CD4-positive, alpha-beta T cell treated with Interleukin-4 for 4 hours (primary cell): ENCODE data around the gene MGST2.
"Not testable (repeated sequence)": the region's sequence is repeated elsewhere in the genome, so short reads cannot be mapped to it uniquely, and the experiment has no call there.

Experiments used
- DNase-seq: peaks from one replicate; pipeline ENCODE4 v3.0.0-alpha.2; 2020

MGST2 gene

GRCh38 chr4:139665690-139666529, at the start of gene MGST2:
TSS of gene MGST2 (plus strand) at chr4:139665819. CDS start at chr4:139666020, 201 bp downstream.
- peak; percentile 26 for DNase-seq

- DNase-seq: no peak
Measured at GRCh38 chr4:139617702-139618490, 47.7 kb upstream of the MGST2 start.

DNA sequence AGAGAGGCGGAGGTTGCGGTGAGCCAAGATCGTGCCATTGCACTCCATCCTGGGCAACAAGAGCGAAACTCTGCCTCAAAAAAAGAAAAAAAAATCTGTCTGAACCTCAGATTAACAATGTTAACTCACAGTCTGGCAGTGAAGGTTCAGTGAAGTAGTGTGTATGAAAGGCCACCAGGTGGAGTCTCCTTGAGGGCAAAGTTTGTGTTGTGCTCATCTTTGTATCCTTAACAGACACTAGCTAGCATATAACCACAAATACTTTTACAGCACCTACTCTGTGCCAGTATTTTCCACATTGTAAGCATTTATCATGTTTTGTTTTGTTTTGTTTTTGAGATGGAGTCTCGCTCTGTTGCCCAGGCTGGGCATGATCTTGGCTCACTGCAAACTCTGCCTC, 46.0 kb upstream of the MGST2 start:
- DNase-seq: no peak

DNA sequence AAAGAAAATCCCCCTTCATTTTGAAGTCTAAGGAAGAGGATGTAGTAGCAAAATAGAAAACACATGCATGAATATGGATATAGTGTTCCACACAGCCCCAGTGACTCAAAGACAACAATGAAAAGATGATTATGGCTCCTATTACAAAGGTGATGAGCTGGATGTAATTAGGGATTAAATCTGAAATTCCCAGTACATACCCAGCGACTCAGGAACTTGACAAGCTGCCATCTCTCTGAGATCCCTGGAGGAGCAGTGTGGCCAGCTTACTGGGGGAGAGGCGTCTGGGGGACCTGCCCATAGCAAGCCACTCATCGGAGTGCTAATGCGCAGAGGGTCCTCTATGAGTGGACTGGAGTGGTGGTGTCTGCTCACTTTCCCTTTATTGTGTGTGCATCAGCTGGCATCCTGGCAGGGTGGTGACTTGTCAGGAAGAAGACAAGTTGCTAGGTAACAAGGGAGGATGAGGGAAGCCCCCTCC, 42.7 kb upstream of the MGST2 start:
- no peak for DNase-seq

GRCh38 chr4:139624441-139625092, 41.1 kb upstream of the MGST2 start:
- DNase-seq: no peak

GRCh38 chr4:139625093-139625455, 40.5 kb upstream of the MGST2 start:
- no peak for DNase-seq

DNA sequence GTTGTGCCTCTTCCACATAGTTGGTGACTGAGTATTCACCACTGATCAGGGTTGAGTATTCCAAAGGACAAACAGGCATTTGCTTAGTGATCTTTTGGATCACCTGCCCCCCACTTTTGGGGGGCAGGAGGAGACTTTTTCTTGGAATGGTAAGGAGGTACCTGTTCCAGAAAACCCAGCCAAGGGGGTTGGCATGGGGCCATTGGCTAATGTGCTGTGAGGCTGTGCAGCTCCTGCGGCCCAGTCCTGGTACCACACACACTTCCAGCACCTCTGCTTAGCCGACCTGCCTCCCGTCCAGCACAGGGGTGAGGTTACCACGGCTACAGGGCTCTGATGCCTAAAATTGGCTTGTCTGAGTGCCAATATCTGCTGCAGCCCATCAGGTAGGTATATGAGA, 40.1 kb upstream of the MGST2 start:
- no peak for DNase-seq

DNA sequence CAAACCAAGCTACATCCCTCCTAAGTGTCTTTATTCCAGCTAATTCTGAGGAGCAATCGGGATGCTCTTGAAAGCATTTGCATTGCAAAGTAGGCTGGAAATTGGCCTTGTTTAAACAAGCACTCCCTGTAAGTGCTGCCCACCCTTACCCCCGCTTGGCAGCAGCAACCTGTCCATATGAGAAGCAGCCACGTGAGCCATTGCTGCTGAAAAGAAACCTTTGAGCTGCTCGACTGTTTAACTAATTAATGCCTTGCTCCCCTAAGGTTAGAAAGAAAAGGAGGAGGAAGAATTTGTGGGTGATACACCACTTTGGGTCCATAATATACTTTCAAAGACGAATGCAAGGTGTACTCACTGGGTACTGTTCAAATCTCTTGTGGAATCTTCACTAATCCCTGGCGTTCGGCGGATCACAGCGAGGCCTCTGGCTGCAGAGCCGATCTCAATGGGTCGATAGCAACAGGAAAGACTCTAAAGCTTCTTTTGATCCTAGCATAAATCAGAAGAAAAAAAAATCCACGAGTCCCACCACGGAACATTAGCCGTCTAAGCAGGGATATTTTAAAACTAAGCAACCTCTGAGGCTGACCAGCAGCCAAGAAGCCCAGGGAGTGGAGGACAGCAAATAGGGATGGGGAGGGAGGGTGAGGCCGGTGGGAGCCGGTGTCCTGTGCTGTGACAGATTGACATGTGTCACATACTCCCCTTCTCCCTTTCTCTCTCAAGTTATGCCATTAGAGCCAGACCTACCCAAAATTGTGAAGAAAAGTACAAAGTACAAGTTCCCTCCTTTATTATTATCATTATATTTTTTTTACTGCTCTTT, 37.2 kb upstream of the MGST2 start:
- no peak for DNase-seq

GRCh38 chr4:139629436-139630125, 36.0 kb upstream of the MGST2 start:
- DNase-seq: no peak

DNA sequence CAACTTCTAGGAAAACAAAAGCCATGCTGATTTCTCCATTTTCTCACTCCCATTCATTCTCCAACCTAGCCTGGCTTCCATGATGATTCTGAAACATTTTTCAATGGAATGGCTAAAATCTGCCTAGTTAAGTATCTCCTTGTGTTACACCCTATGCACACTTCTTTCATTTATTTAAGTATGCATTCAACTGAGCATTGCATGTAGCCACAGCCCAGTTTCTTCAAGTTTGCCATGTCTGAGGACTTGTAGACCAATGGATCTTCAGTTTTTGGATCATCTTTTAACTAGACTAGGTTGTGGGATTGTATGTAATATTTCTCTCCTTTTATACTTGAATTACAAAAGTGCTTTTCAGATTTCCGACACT, 35.5 kb upstream of the MGST2 start:
- no peak for DNase-seq

DNA sequence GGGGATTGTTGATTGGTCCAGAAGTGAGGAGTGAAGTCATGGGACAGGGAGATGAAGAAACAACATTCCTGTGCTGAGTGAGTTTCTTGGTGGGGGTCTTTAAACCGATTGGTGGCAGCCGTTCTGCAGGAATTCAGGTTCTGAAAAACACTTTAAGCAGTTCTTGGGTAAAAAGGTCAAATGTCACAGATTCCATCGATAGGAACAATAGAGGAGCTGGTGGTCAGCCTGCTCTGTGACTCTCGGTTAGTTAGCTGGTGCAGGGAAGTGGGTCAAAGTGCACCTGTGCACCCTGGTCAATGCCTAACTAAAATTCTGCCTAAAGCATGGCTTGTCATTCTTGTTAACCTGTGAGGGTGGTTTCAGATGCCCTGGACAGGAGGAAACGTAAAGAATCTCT, 34.6 kb upstream of the MGST2 start:
- no peak for DNase-seq

DNA sequence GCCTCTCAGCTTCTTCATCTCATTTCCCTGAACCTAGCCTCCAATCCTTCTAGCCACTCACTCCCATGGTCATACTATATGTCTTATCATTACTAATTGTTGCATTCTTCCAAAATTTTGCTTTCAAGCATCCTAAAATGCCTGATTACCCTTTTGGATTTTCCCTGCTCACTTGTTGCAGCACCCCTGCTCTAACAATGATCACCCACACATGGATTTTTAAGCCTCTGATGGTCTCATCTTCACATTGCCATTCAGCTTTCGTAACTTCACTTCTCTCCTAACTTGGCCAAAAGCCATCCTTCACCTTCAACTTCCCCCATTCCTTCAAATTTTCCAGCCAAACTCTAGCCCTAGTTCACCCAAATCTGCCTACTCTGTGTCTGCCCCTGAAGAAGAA, 33.8 kb upstream of the MGST2 start:
- DNase-seq: no peak

DNA sequence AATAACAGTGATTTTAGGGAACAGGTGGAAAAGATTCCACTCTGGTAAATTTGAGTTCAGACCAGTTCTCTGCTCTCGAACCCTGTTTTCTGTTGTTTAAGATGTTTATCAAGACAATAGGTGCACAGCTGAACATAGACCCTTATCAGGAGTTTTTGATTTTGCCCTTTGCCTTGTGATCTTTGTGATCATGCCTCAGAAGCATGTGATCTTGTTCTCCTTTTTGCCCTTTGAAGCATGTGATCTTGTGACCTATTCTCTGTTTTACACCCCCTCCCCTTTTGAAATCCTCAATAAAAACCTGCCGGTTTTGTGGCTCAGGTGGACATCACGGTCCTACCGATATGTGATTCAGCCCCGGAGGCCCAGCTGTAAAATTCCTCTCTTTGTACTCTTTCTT, 32.9 kb upstream of the MGST2 start:
- DNase-seq: not testable (repeated sequence)

GRCh38 chr4:139633195-139633594, 32.4 kb upstream of the MGST2 start:
- DNase-seq: no peak

DNA sequence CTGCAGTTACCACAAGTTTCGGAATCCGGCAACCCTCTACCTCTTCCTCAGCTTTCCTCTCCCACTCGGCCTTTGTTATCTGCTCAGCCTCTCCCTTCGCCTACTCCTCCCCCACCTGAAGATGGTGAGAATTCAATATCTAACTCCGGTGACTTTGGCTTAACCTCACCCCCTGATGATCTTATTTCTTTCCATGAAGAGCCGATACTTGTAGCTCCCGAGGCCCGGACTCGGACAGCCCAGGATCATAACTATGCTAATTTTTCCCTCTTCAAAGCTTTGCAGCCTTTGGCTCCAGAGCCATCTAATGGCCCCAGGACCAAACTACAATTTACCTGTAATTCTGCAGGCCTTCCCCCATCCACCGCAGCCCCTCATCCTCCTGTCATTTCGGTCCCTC, 32.0 kb upstream of the MGST2 start:
- DNase-seq: no peak

GRCh38 chr4:139635966-139636365, 29.7 kb upstream of the MGST2 start:
- DNase-seq: no peak

DNA sequence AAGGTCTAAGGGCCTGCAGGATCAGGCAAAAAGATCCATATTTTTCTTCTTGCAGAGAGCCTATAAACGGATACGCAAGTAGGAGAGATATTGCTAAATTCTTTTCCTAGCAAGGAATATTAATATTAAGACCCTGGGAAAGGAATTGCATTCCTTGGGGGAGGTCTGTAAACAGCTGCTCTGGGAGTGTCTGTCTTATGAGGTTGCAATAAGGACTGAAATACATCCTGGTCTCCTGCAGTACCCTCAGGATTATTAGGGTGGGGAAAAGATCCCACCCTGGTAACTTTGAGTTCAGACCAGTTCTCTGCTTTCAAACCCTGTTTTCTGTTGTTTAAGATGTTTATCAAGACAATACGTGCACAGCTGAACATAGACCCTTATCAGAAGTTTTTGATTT, 27.3 kb upstream of the MGST2 start:
- DNase-seq: not testable (repeated sequence)

DNA sequence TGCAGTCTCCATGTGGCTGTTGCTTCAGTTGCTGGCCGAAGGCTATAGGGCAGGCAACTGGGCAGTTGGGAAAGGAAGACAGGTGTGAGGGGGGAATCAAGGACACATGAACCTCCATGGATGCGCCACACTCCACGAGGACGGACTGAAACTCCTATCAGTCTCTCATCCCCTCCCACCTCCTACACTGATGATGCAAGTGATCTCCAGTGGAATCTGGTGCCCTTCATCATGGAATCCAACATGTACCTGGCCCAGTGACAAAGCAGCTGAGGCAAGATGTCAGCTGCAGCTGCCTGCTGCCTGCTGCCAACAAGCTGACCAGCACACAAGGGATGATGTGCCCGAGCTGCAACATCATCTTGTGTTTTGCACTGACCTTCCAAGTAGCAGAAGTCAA, 26.0 kb upstream of the MGST2 start:
- DNase-seq: no peak

- no peak for DNase-seq
Measured at GRCh38 chr4:139641218-139641617, 24.4 kb upstream of the MGST2 start.

- no peak for DNase-seq
Measured at GRCh38 chr4:139642364-139642763, 23.3 kb upstream of the MGST2 start.

DNA sequence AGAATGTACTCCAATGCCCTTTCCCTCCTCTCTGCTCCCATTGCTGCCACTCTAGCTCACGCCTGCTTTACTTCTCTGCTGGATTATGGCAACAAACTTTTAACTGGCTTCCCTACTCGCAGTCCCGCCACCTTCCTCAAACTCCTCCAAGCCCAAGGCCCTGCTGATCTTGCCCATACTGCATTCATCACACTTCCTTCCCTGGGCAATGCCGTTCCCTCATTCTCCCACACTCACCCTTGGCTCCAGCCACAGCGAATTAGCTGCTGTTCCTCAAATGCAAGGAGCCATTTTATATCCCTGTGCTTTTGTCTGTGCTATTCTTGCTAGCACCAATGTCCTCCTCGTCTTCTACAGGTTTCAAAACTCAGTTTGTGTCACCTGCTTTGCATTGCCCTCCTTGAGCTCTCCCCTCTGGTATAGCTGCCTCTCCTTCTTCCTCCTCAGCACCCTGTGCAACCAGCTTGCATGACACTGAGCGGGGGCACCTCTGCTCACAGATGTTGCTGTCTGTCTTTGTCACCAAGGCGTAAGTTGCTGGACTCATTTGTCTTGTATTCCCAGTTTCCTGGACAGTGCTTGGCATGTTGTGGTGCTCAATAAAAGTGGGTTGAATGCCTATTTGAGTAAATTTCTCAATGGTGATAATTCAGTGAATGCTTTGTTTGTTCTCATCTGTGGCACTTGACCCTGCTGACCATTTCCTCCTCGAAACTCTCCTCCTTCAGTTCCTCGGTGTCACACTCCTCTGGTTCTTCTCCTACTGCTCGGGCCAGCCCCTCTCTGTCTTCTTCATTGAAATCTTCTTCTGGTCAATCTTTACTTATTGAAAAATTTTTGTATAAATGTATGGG, 22.4 kb upstream of the MGST2 start:
- DNase-seq: no peak
